Hepatocyte (in vitro differentiated cells): ENCODE data around the gene ADGRA3.

ENCODE experiments used
- CTCF ChIP-seq: fragments of 200-600 bp; sonication (generic); IDR thresholded peaks from 2 replicates; pipeline ENCODE4 v1.5.1; 2016; ENCODE audit warnings: antibody characterized with exemption, mild to moderate bottlenecking; ENCODE audit not compliant: poor library complexity
- EZH2 ChIP-seq: fragments of 200-600 bp; sonication (generic); IDR thresholded peaks from 2 replicates; pipeline ENCODE4 v1.6.1; 2016; ENCODE audit warnings: antibody characterized with exemption, mild to moderate bottlenecking, borderline replicate concordance

GRCh38 chr4:22412013-22412412, 103.9 kb downstream of the ADGRA3 start:
- no peak for TF ChIP-seq CTCF
- no peak for TF ChIP-seq EZH2
